ENCODE data around the gene IL17F.

The IL17F gene

GRCh38 chr6:52216932-52217575, 27.2 kb downstream of the IL17F start:
- no peak for DNase-seq (ENCODE audit: low read depth)
- TF ChIP-seq CTCF (conservative IDR thresholded peaks at IDR 0.05; ENCODE audit: control insufficient read depth, insufficient read depth, low read depth, low read length) = no peak
- no peak overlapping the region for H3K4me3 ChIP-seq (ENCODE audit: control insufficient read depth, low read depth, low read length)

- no peak for DNase-seq (ENCODE audit: low read depth)
- TF ChIP-seq CTCF (conservative IDR thresholded peaks at IDR 0.05; ENCODE audit: control insufficient read depth, insufficient read depth, low read depth, low read length) = no peak
- no peak overlapping the region for H3K4me3 ChIP-seq (ENCODE audit: control insufficient read depth, low read depth, low read length)
These were observed 28.5 kb downstream of the IL17F start for GRCh38 chr6:52215787-52216186.

GRCh38 chr6:52213127-52213526, 31.2 kb downstream of the IL17F start:
- TF ChIP-seq CTCF (conservative IDR thresholded peaks at IDR 0.05; ENCODE audit: control insufficient read depth, insufficient read depth, low read depth, low read length) = no peak
- no peak overlapping the region for H3K4me3 ChIP-seq (ENCODE audit: control insufficient read depth, low read depth, low read length)
- no peak for DNase-seq (ENCODE audit: low read depth)

- H3K4me3 ChIP-seq (ENCODE audit: control insufficient read depth, low read depth, low read length) = no peak overlapping the region
- TF ChIP-seq CTCF (conservative IDR thresholded peaks at IDR 0.05; ENCODE audit: control insufficient read depth, insufficient read depth, low read depth, low read length) = no peak
- no peak for DNase-seq (ENCODE audit: low read depth)
These were observed 34.1 kb downstream of the IL17F start for GRCh38 chr6:52210227-52210626.

- TF ChIP-seq CTCF (conservative IDR thresholded peaks at IDR 0.05; ENCODE audit: control insufficient read depth, insufficient read depth, low read depth, low read length) = no peak
- H3K4me3 ChIP-seq (ENCODE audit: control insufficient read depth, low read depth, low read length) = no peak overlapping the region
- no peak for DNase-seq (ENCODE audit: low read depth)
These were observed 34.5 kb downstream of the IL17F start for GRCh38 chr6:52209770-52210169.

GRCh38 chr6:52208612-52209011, 35.7 kb downstream of the IL17F start:
- TF ChIP-seq CTCF (conservative IDR thresholded peaks at IDR 0.05; ENCODE audit: control insufficient read depth, insufficient read depth, low read depth, low read length) = no peak
- DNase-seq (ENCODE audit: low read depth) = no peak
- H3K4me3 ChIP-seq (ENCODE audit: control insufficient read depth, low read depth, low read length) = no peak overlapping the region

- H3K4me3 ChIP-seq (ENCODE audit: control insufficient read depth, low read depth, low read length) = no peak overlapping the region
- TF ChIP-seq CTCF (conservative IDR thresholded peaks at IDR 0.05; ENCODE audit: control insufficient read depth, insufficient read depth, low read depth, low read length) = no peak
These were observed 37.2 kb downstream of the IL17F start for GRCh38 chr6:52207066-52207465.

More at GRCh38 chr6:52207066-52207465, 37.2 kb downstream of the IL17F start:
- no peak for DNase-seq (ENCODE audit: low read depth)

Measured in fibroblast of mammary gland (primary cell).